Liver (tissue), 3 donors: Measurements from ENCODE around the gene RAB22A.

ENCODE experiments used
- EGR1 ChIP-seq, 2 donors: IDR thresholded peaks; 2 replicates each; pipeline ENCODE4 v1.6.1; 2016 to 2018; ENCODE audit warnings: antibody characterized with exemption in 2 of 2, low read depth in 2 of 2
- HNF4A ChIP-seq, 2 donors: conservative IDR thresholded peaks; 2 replicates each; pipeline ENCODE4 v1.6.1; 2016; ENCODE audit warnings: antibody characterized with exemption in 2 of 2, mild to moderate bottlenecking in 2 of 2
- JUND ChIP-seq, 2 donors: IDR thresholded peaks; 2 replicates each; pipeline ENCODE4 v1.6.1; 2016; ENCODE audit warnings: antibody characterized with exemption in 2 of 2
- NR2F2 ChIP-seq: IDR thresholded peaks from 2 replicates; pipeline ENCODE4 v1.6.1; 2016; ENCODE audit warnings: antibody characterized with exemption
- RAD21 ChIP-seq, 2 donors: IDR thresholded peaks; 2 replicates each; pipeline ENCODE4 v1.6.1; 2016; ENCODE audit warnings: antibody characterized with exemption in 2 of 2, mild to moderate bottlenecking in 2 of 2
- REST ChIP-seq: IDR thresholded peaks from 2 replicates; pipeline ENCODE4 v1.6.1; 2016; ENCODE audit warnings: antibody characterized with exemption, mild to moderate bottlenecking
- SP1 ChIP-seq: IDR thresholded peaks from 2 replicates; pipeline ENCODE4 v1.6.1; 2018; ENCODE audit warnings: antibody characterized with exemption, mild to moderate bottlenecking
- TAF1 ChIP-seq: conservative IDR thresholded peaks from 2 replicates; pipeline ENCODE4 v1.6.1; 2016; ENCODE audit warnings: antibody characterized with exemption, mild to moderate bottlenecking
- YY1 ChIP-seq: IDR thresholded peaks from 2 replicates; pipeline ENCODE4 v1.6.1; 2016; ENCODE audit warnings: antibody characterized with exemption, mild to moderate bottlenecking
- ZBTB33 ChIP-seq: IDR thresholded peaks from 2 replicates; pipeline ENCODE4 v1.6.1; 2016; ENCODE audit warnings: antibody characterized with exemption
- TF ChIP-seq, protein P1 (sequence below): fragments of 150-350 bp; IDR thresholded peaks from 2 replicates; pipeline ENCODE4 v1.5.1; 2017; ENCODE audit warnings: improper control_type of control experiment, low read depth, low read length; ENCODE audit not compliant: missing input control
- TF ChIP-seq, protein P2 (sequence below): IDR thresholded peaks from 2 replicates; pipeline ENCODE4 v1.6.1; 2016; ENCODE audit warnings: antibody characterized with exemption
- donor health status: healthy.
- donor health status: healthy.

DNA sequence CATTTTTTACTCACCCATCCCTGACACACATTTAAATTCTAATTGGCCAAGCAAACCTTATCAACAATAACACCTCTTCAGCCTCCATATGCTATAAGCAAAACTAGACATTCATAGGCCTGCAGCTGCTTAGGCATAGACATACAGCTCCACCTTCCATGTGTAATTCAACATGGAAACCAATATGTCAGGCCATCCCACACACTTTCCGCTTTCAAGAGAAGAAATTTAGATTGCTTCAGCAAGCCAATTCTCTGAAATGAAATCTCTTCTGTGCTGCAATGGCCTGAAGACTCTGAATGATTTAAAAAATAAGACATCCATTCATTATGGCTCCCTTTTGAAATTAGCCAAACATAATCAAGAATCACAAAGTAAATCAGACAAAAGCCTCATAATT is 4.5 kb upstream of the RAB22A start:
- TF ChIP-seq, protein P1, sequence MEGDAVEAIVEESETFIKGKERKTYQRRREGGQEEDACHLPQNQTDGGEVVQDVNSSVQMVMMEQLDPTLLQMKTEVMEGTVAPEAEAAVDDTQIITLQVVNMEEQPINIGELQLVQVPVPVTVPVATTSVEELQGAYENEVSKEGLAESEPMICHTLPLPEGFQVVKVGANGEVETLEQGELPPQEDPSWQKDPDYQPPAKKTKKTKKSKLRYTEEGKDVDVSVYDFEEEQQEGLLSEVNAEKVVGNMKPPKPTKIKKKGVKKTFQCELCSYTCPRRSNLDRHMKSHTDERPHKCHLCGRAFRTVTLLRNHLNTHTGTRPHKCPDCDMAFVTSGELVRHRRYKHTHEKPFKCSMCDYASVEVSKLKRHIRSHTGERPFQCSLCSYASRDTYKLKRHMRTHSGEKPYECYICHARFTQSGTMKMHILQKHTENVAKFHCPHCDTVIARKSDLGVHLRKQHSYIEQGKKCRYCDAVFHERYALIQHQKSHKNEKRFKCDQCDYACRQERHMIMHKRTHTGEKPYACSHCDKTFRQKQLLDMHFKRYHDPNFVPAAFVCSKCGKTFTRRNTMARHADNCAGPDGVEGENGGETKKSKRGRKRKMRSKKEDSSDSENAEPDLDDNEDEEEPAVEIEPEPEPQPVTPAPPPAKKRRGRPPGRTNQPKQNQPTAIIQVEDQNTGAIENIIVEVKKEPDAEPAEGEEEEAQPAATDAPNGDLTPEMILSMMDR = no peak
- TF ChIP-seq JUND (IDR thresholded peaks at IDR 0.05) = no peak
- TF ChIP-seq HNF4A (conservative IDR thresholded peaks at IDR 0.05) = no peak
- no peak for TF ChIP-seq RAD21 (IDR thresholded peaks at IDR 0.05)
- TF ChIP-seq TAF1 = no peak
- TF ChIP-seq EGR1 (IDR thresholded peaks at IDR 0.05; ENCODE audit: low read depth in 2 of 2) = no peak
- TF ChIP-seq REST = no peak
- TF ChIP-seq, protein P2, sequence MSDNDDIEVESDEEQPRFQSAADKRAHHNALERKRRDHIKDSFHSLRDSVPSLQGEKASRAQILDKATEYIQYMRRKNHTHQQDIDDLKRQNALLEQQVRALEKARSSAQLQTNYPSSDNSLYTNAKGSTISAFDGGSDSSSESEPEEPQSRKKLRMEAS = no peak
- TF ChIP-seq SP1 = no peak
- no peak for TF ChIP-seq ZBTB33
- TF ChIP-seq NR2F2 = no peak
- no peak for TF ChIP-seq YY1
